Stimulated activated CD8-positive, alpha-beta memory T cell treated with anti-CD3 and anti-CD28 coated beads, Interleukin-4, amount 100 ng/mL, for 48 hours (primary cell): ENCODE results near the gene HECW1.
"Not testable (repeated sequence)": the region's sequence is repeated elsewhere in the genome, so short reads cannot be mapped to it uniquely, and the experiment has no call there.

Source experiments
- DNase-seq: peaks from one replicate; pipeline ENCODE4 v3.0.0-alpha.2; 2020

Gene HECW1

DNA sequence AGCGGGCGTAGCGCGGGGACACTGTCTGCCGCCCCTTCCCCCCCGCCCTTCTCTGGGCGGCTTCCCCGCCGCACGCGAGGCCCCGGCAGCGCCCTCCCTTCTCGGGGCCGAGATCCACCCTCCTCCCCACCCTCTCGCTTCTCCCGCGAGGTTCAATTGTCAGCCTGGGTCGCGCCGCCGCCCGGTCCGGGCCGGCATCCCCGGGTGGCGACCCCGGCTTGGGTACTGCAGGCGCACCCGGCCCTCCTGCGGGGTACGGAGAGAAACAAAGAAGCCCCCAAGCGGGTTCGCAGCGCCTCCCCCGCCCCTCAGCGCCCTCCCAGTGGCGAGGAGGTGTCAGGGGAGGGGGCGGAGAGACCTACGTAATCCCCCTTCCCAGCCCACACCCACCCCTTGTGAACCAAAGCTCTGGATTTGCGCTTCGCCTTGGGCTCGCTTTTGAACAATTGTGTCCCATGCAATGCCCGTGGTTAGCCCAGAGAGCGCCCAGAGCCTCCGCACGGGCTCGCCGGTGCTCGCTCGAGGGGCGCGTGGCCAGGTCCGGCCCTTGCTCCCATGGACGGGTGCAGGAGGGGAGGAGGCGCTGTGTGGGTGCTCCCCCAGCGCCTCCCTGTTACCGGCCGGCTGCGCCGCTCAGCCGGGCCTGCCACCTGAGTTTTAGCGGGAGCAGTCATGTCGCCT lies 634 bp downstream of the HECW1 start:
- no peak for DNase-seq

DNA sequence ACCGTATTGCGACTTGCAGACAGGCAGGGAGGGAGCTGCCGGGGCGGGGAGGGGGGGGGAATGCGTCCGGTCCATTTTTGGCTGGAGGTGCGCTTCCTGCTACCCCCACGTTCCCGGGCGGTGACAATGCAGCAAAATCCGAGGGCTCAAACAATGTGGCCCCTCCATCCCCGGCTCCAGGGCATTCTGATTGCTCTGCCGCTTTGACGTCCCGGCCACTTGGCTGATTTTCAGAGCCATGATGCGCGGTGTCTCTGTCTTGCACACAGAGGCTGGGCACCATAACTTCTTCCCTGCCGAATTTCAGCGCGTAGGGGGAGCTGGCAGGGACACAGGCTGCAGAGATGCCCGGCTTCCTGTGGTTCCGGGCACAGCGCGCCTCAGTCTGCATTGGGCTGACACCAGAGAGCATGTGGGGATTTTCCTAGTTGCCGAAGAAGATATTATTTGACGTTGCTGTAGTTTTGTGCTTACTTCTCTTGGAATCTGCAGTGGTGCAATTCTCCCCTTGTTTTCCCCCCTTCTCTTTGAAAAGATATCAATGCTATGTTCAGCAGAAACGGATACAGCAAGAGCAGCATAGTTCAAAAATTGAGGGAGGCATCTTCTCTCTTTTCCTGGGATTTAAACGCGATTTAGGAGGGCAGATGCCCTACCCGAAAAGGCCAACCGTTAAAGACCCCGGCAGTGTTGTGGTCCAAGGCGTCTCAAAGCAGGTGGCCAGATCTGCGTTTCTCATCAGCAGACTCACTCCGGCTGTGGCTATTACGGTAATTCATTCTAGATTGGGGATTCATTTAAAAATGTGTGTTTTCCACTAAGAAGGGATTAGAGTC lies 1.4 kb downstream of the HECW1 start:
- DNase-seq, result no peak

DNA sequence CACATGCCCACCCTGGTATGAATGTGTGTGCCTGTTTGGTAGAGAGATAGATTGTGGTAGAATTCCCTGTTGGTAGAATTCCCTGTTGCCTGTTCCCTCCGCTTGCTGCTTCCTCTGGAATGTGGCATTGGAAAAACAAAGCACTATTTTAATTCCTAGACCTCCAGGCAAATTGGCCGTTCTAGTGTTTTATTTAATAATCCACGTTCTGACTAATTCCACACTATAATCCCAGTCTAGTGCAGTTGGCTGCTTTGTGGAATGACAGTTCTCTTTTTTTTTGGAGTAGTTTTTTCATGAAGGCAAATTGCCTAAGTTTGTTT lies 2.0 kb downstream of the HECW1 start:
- DNase-seq, result no peak

DNA sequence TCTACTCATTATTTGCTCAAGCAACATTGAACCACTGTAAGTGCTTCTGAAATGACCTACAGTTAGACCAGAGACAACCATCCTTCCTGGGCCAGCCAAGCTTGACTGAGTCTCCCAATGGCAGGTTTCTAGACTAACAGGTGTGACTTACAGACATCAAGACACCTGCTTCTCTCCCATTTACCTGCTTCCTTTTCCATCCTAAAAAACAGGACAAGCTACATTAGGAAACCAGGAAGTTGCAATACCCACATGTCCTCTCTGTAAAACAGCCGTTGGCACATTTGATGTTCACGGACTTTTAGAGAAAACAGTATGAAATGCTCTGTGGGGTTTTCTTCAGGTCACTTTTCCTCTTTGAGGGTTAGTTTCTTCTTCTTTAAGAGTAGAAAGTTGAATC lies 4.0 kb downstream of the HECW1 start:
- no peak for DNase-seq

DNA sequence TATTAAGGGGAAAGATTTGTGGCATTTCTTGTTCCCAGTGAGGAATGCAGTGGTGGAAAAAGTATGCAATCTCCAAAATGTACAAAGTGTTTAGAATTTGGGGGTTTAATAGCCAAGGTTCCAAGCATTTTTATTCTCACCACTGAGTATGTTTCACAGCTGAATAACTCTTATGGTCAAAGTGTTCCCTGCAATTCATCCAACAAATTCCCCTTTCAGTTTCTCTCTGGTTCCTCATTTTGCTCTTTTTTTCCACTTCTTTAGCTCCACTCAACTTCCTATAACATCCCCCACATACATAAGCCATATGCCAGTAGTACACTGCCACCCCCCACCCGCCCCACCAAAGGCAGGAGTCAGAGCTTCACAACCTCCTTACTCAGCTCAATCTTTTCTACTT lies 4.6 kb downstream of the HECW1 start:
- DNase-seq, result no peak

DNA sequence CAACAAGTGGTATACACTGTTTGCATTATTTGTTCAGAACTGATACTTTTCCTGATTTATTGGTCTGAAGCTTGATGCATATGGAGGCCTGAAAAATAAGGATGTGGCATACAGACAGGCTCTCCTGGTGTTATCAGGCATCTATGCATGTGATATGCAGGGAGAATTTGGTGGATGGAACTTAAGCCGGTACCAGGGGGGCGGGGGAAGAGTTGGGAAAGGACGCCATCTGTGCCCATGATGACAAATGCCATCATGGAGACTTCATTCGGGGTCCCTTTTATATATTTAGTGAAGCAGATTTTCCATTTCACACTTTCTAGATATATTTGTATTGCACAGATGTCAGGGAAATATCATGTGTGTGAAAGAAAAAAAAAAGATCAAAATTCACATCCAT lies 5.4 kb downstream of the HECW1 start:
- no peak for DNase-seq

DNA sequence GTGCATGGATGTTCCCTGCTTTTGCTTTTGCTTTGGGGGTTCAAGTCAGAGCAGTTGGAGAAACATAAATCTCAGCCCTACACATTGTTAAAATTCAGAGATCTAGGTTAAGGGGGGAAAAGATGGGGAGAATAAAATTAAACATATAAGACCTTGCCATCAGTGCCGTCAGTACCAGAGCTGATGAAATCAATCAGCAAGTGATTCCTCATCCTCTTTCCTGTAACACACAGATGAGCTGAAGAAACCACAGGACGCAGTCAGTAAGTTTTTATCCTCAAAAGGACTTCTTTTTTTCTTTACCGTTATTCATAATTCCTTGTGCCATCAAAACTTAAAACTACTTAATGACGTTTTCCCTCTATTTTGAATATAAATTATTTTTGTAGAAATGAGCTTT lies 5.9 kb downstream of the HECW1 start:
- no peak for DNase-seq

DNA sequence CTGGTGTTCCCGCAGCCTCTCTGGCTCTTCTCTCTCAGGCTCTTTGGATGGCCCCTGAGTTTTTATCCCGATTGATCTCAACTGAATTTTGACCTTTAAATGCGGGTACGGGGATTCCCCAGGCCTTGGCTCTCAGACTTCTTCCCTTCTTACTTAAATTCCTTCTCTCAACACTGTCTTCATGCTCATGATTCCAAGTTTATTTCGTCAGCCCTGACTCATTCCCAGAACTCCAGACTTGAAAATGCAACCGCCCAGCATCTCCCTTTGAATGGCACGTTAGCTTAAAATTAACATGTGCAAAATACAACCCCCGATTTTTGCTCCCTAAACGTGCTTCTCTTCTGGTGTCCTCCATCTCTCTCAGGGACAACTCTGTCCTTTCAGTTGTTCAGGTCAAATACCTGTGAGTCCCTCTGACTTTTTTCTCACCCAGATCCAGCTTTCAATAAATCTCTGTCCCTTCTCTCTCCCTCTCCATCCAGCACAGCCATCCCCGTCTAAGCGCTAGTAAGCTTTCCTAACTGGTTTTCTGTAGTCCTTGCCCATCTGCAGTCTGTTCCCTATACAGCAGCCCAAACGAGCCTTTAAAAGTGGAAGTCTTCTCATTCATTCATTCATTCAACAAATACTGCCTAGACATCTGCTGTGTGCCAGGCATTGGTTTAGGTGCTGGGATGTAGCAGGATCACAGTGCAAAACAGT lies 7.1 kb downstream of the HECW1 start:
- DNase-seq, result no peak

DNA sequence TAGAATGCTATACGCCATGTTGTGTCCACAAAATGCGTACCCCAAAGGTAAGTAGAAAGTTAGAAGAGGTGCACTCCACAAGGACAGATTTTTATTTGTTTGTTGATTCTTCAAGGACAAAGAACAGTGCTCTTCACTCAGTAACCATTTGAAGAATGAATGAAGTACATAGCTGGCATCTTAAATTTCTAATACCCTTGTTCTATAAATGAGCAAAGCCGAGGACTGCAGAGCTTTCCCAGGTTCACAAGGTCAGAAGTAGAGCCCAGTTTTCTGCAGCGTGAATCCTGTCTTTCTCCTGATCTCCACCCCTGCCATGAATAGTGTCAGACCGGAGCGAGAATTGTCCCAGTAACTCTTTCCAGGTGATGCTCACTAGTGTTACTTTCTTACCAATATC lies 9.5 kb downstream of the HECW1 start:
- DNase-seq, result no peak

DNA sequence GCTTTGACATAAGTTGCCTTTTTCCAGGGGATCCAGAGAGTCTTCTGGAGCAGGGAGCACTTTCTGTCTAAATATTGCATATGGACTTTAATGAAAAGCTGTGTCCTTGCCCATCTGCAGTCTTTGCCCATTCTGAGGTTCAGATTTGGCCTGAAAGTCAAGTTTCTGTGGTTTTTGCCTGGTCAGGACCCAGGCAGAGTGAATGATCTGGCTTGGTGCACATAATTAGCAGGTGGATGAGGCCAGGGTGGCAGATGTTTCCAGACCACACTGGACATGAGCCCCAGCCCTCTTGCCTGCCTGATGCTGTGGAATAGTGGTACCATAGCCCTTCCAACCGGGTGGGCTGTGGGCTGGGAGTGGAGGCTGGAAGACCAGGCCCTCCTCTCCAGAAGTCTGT lies 11.0 kb downstream of the HECW1 start:
- no peak for DNase-seq

DNA sequence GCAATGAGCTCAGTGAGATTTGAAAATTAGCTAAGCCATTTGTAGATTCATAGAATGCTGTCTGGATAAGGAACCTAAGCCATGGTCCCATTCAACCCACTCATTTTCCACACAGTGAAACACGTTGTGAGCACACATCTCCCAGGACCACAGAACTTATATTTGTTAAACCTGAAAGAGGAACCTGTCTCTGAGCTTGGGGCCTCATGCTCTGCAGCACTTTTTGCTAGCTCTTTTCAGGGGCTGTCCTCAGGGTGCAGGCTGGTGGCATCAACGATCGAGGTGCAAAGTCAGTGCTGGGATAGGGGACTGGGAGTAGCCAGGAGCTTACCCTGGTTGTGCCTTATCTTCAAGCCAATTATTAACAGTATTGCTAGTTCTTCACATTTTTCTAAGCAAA lies 11.9 kb downstream of the HECW1 start:
- no peak for DNase-seq

DNA sequence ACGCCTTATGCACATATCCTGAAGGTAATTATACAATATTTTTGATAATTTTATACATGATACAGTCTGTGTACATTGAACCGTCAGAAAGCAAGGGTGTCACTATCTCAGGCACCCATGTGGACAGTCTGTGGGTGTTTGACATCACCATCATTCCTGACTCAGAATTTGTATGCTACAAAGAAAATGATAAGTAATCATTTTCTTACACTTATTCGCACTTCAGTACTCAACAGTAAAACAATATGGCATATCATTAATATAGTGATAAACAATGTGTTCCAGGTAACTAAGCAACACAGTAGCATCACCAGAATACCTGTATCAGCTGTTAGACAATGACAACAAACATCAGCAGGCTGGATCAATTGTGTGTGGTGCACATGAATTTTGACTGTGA lies 17.9 kb downstream of the HECW1 start:
- no peak for DNase-seq

DNA sequence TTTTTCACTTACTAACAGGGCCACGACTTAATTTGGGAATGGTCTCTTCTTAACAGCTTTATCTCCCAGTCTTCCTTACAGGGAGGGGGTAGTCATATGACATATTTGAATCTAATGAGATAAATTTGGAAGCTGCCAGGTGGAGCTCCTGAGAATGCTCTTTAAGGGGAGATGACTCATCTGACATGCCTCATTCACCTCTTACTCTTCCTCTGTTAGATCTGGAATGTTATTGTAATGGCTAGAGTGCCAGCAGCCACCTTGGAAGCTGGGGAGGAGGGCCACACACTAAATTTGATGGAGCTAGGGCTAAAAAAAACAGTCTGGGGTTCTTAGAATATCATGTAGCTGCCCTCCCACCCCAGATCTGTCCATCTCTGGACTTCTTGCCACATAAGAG lies 22.7 kb downstream of the HECW1 start:
- no peak for DNase-seq

DNA sequence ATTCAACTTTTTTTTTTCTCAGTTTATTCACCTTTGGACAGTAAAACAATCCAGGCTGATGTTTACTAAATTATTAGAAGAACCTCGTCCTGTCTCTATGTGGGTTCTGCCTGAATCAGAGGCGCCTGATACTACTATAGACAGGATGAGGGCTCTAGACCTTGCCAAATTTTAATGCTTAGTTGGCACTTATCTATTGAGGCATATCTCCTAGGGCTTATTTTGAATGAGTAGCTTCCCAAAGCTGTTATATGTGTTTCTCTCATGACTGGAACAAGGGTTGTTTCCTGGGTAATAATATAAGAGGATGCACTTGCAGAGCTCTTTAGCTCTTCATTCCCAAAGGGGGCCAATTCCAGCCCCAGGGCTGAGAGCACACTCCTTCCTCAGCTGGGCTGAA lies 23.6 kb downstream of the HECW1 start:
- no peak for DNase-seq

DNA sequence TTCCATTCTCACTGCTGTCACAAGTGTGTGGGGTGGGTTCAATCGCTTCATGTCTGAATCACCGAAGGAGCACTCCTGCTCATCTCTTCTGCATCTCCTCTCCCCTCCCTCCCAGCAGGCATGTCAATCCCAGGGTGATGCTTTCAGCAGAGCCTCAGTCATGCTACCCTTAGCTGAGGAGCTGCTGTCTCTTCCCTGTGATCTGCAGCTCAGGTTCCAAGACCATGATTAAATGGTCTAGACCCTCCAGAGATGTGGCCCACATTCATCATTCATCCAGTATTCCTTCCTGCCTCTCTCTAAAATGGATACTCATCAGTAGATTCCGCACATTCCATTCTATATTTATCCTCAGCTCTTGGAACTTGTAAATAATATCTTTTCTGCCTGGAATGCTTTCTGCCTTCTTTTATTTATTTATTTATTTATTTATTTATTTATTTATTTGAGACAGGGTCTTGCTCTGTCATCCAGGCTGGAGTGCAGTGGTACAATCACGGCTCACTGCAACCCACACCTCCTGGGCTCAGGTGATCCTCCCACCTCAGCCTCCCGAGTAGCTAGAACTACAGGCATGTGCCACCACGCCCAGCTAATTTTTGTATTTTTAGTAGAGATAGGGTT lies 24.8 kb downstream of the HECW1 start:
- DNase-seq, result not testable (repeated sequence)

DNA sequence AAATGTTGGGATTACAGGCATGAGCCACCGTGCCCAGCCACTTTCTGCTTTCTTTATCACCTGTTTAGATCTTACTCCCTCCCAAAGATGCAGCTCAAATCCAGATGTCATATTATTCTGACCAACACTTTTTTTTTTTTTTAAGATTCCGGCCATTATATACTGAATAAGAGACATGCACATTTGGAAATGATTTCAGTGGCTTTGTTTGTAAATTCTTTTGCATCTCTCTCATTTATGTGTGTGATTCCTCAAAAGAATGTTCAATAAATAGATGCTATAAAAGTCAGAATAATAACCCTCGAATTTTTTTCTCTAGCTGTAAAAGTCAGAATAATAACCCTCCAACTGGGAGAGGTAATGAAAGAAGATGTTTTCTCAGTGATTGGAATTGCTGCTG lies 25.4 kb downstream of the HECW1 start:
- DNase-seq, result no peak

DNA sequence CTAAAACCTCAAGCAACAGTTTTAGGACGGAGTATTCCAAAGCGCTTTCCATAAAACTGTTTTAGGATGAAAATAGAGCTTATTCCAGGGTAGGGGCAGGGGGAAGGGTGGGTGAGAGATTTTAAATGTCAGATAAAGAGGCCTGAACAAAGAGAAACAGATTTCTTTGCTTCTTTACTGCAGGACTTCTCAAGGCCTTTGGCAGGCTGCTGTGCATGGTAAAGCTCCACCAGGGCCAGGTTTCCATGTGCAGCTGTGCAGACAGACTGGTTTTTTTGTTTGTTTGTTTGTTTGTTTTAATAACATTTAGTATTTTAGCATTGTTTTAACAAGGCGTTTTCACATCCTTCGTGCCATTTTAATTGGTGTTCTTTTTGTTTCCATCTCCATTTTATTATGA lies 26.3 kb downstream of the HECW1 start:
- DNase-seq, result no peak

DNA sequence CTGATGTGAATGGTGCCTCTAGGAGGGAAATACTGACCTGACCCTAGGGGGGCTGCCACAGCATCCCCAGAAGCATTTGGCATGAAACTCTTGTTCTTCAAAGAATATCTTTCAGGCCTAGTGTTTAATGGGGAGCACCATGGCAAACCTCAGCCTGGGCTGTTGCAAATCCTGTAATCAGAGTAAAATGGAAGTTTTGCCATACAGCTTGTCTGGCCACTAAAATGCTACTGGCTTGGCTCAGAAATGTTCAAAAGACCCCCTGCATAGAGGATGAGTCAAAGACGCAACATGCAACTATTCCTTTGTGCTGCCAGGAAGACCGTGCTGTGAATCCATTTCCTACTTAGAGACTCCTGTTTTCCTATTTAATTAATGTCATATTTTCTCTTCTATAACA lies 26.7 kb downstream of the HECW1 start:
- no peak for DNase-seq

DNA sequence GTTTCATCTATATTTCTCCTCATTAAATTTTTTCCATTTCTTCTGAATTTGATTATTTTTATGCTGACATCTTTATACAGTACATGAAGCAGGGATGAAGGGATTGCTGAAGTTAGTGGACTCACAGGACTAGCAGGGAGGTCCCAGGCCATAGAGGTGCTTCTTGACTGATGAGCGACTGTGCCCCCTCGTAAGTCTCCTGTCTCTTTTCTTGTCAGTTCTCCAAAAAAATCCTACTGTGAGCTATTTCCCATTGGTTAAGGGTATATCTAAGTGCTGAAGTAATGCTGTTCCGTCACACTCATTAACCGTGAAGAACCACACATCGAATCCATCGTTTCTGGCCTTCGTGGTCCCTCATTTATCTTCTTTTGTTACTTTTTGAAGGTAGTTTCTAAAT lies 27.7 kb downstream of the HECW1 start:
- DNase-seq, result no peak

DNA sequence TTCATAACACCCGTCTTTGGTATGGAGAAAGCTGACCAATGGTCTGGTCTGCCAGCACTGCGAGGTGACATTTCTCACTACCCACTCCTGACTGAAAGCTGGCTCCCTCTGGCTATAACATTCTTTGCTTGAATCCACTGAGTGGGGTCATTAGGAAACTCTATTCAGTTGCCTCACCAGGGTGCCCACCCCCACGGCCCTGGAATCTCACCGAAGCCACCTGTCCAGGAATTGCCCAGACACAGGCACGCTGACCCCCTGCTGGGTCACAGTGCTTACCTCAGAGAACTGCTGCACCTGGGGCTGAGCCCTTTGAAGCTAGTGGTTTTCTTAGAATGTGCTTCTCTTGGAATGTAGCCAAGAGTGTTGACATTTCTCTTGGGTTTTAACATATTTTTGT lies 28.6 kb downstream of the HECW1 start:
- no peak for DNase-seq

DNA sequence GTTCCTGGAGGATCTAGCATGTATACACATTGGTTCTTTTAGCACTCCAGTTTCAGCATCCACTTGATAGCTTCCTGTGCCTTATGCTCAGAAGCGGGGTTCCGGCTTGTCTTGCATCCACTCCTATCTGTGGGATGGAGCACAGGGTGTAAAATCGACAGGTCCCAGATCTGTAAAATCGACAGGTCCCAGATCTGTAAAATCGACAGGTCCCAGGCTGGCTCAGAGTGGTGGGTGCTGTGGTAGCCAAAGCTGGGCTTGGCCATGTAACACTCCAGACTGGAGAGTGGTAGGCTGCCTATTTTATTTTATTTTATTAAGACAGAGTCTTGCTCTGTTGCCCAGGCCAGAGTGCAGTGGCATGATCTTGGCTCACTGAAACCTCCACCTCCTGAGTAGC lies 30.3 kb downstream of the HECW1 start:
- DNase-seq, result no peak

DNA sequence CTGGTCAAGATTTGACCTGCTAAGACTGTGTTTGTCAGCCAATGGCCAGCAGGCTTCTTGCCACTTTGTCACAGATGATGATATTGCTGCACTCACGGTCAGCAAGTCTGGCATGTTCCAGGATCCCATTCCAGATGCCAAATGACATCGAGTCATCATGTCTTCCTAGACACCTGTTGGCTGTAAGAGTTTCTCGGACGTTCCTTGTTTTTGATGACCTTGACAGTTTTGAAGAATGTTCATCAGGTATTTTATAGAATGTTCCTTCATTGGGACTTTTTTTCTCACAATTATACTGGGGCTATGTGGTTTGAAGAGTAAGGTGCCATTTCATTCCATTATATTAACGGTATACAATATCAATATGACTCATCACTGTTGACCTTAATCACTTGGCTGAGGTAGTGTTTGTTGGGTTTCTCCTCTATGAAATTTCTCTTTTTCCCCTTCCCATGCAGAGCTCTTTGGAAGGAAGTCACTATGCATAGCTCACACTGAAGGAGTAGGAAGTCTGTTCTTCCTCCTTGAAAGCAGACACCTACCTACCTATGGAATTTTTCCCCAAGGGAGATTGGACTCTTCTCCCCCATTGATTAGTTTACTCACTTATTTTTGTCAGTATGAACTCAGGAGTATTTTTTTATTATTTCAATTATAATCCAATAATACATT lies 31.6 kb downstream of the HECW1 start:
- DNase-seq, result no peak

DNA sequence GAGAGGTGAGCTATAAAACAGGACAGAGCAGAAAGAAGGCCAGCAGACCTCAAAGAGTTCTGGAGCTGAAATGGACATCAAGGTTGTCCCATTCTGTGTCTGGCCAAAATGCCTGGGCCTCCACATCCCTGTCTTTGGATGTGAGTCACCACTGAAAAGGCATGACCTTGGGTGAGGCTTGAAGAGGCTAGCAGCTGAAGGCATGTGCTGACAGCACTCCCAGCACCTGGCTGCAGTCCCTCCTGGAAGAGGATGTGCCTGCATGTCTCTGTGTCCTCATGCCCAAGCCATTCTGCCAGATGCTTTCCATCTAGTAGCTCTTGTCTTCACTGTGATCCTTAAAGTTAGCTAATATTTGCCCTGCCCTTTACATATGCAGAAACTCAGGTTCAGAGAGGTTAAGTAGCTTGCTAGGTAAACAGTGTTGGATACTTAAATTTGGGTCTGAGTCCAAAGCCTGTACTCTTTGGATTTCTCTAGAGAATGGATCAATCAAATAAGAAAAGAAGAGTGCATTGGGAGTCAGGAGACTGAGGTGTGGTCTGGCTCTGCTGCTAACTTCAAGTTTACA lies 35.8 kb downstream of the HECW1 start:
- no peak for DNase-seq
